Brain pericyte (primary cell): ENCODE results near the gene HIPK2.

Experiments used
- DNase-seq: peaks from one replicate; pipeline ENCODE4 v3.0.0-alpha.2; 2012; ENCODE audit warnings: low read depth, low spot score

The HIPK2 gene

GRCh38 chr7:139783647-139784385 is 6.0 kb upstream of the HIPK2 start:
- no peak for DNase-seq

- DNase-seq = no peak
Observed at GRCh38 chr7:139782932-139783331, 5.1 kb upstream of the HIPK2 start.

GRCh38 chr7:139777133-139777891 is 486 bp downstream of the HIPK2 start:
- no peak for DNase-seq

GRCh38 chr7:139776486-139777132 is 1.2 kb downstream of the HIPK2 start:
- no peak for DNase-seq

GRCh38 chr7:139775829-139776266 is 1.9 kb downstream of the HIPK2 start:
- DNase-seq = peak; percentile 62

- no peak for DNase-seq
Observed at GRCh38 chr7:139774376-139774775, 3.4 kb downstream of the HIPK2 start.

GRCh38 chr7:139773371-139773770 is 4.4 kb downstream of the HIPK2 start:
- no peak for DNase-seq

GRCh38 chr7:139772873-139773272 is 4.9 kb downstream of the HIPK2 start:
- DNase-seq = no peak

- DNase-seq = no peak
Observed at GRCh38 chr7:139772115-139772514, 5.7 kb downstream of the HIPK2 start.

- DNase-seq = peak; percentile 48
Observed at GRCh38 chr7:139771001-139771956, 6.5 kb downstream of the HIPK2 start.

- no peak for DNase-seq
Observed at GRCh38 chr7:139769761-139770160, 8.0 kb downstream of the HIPK2 start.

- no peak for DNase-seq
Observed at GRCh38 chr7:139769066-139769465, 8.7 kb downstream of the HIPK2 start.

- no peak for DNase-seq
Observed at GRCh38 chr7:139768249-139768824, 9.5 kb downstream of the HIPK2 start.

GRCh38 chr7:139767561-139767982 is 10.2 kb downstream of the HIPK2 start:
- no peak for DNase-seq

GRCh38 chr7:139765143-139765542 is 12.7 kb downstream of the HIPK2 start:
- DNase-seq = no peak

- no peak for DNase-seq
Observed at GRCh38 chr7:139763330-139763729, 14.5 kb downstream of the HIPK2 start.

- DNase-seq = no peak
Observed at GRCh38 chr7:139762886-139763285, 14.9 kb downstream of the HIPK2 start.

- DNase-seq = no peak
Observed at GRCh38 chr7:139758388-139758787, 19.4 kb downstream of the HIPK2 start.

GRCh38 chr7:139757968-139758367 is 19.8 kb downstream of the HIPK2 start:
- no peak for DNase-seq

- DNase-seq = no peak
Observed at GRCh38 chr7:139753693-139754111, 24.1 kb downstream of the HIPK2 start.
